ENCODE measurements around the gene HINFP.
A peak's percentile ranks its signal among the peaks of the same experiment; 100 is the strongest.

HINFP gene, protein sequence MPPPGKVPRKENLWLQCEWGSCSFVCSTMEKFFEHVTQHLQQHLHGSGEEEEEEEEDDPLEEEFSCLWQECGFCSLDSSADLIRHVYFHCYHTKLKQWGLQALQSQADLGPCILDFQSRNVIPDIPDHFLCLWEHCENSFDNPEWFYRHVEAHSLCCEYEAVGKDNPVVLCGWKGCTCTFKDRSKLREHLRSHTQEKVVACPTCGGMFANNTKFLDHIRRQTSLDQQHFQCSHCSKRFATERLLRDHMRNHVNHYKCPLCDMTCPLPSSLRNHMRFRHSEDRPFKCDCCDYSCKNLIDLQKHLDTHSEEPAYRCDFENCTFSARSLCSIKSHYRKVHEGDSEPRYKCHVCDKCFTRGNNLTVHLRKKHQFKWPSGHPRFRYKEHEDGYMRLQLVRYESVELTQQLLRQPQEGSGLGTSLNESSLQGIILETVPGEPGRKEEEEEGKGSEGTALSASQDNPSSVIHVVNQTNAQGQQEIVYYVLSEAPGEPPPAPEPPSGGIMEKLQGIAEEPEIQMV

GRCh38 chr11:119121008-119121810, at the start of gene HINFP:
HINFP (plus strand) TSS chr11:119121580; CDS start chr11:119126945, 5,365 bp downstream.
- Histone ChIP-seq H3K4me1 (ENCODE audit: control insufficient read depth, insufficient read depth, low read length) (peaks cover 11% of the 10 kb centered on the region), H3K27me3 (ENCODE audit: control insufficient read depth, insufficient read depth, low read length) (no peaks in the 10 kb centered on the region)

GRCh38 chr11:119077839-119078238, 43.5 kb upstream of the HINFP start:
- no peak overlapping the region for H3K27ac ChIP-seq (ENCODE audit: low read depth, low read length)
- no peaks in the 10 kb centered on the region for H3K27me3 ChIP-seq (ENCODE audit: control insufficient read depth, insufficient read depth, low read length)
- H3K36me3 ChIP-seq (ENCODE audit: control insufficient read depth, insufficient read depth, low read length), result peaks cover 61% of the 10 kb centered on the region
- H3K9ac ChIP-seq (ENCODE audit: low read length), result no peak overlapping the region
- no peaks in the 10 kb centered on the region for H3K4me1 ChIP-seq (ENCODE audit: control insufficient read depth, insufficient read depth, low read length)
- H3K4me3 ChIP-seq (ENCODE audit: low read length), result no peak overlapping the region

More at GRCh38 chr11:119121008-119121810, at the start of gene HINFP:
- Histone ChIP-seq H3K9ac (ENCODE audit: low read length) (peak within 1 kb of the TSS; percentile 96), H3K27ac (ENCODE audit: low read depth, low read length) (peak within 1 kb of the TSS; percentile 79), H3K4me3 (ENCODE audit: low read length) (peak within 1 kb of the TSS; percentile 100), H3K36me3 (ENCODE audit: control insufficient read depth, insufficient read depth, low read length) (peaks cover 12% of the 10 kb centered on the region)

- Histone ChIP-seq H3K4me1 (ENCODE audit: control insufficient read depth, insufficient read depth, low read length) (no peaks in the 10 kb centered on the region), H3K27ac (ENCODE audit: low read depth, low read length) (no peak overlapping the region), H3K4me3 (ENCODE audit: low read length) (no peak overlapping the region), H3K36me3 (ENCODE audit: control insufficient read depth, insufficient read depth, low read length) (peaks cover 52% of the 10 kb centered on the region), H3K27me3 (ENCODE audit: control insufficient read depth, insufficient read depth, low read length) (no peaks in the 10 kb centered on the region), H3K9ac (ENCODE audit: low read length) (no peak overlapping the region)
Measured at GRCh38 chr11:119078675-119079420, 42.5 kb upstream of the HINFP start.

- no peak overlapping the region for H3K4me3 ChIP-seq (ENCODE audit: low read length)
- no peaks in the 10 kb centered on the region for H3K27me3 ChIP-seq (ENCODE audit: control insufficient read depth, insufficient read depth, low read length)
- peaks cover 7% of the 10 kb centered on the region for H3K4me1 ChIP-seq (ENCODE audit: control insufficient read depth, insufficient read depth, low read length)
- peaks cover 46% of the 10 kb centered on the region for H3K36me3 ChIP-seq (ENCODE audit: control insufficient read depth, insufficient read depth, low read length)
- no peak overlapping the region for H3K9ac ChIP-seq (ENCODE audit: low read length)
- no peak overlapping the region for H3K27ac ChIP-seq (ENCODE audit: low read depth, low read length)
Measured at GRCh38 chr11:119081682-119082260, 39.6 kb upstream of the HINFP start.

DNA sequence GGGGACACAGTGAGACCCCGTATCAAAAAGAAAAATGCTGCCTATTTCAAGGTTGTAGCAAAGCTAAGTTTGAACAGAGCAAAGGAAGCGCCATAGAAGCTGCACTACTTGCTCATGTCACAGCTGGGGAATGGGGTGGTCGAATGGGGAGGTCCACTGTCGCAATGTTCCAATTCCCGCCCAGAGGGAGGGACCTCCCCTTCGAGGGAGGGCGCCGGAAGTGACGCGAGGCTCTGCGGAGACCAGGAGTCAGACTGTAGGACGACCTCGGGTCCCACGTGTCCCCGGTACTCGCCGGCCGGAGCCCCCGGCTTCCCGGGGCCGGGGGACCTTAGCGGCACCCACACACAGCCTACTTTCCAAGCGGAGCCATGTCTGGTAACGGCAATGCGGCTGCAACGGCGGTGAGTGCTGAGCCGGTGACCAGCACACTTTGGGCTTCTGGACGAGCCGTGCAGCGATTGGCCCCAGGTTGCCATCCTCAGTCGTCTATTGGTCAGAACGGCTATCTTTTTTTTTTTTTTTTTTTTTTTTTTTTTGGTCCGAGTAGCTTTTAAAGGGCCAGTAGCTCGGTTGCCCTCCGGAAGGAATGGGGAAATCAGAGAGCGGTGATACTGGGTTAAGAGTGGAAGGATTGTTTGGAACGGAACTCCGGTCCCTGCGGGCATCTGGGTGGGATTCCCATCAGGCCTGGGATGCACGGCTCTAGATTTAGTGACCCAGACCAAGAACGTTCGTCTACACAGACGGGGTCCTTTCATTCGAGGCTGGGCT, 36.5 kb upstream of the HINFP start, which contains the start of gene HMBS:
HMBS (plus strand) TSS at position 219 of the 774 bp plus-strand sequence; CDS start at position 372, 153 bp downstream.
- peaks cover 7% of the 10 kb centered on the region for H3K4me1 ChIP-seq (ENCODE audit: control insufficient read depth, insufficient read depth, low read length)
- H3K9ac ChIP-seq (ENCODE audit: low read length), result peak within 1 kb of the TSS; percentile 85
- peaks cover 22% of the 10 kb centered on the region for H3K36me3 ChIP-seq (ENCODE audit: control insufficient read depth, insufficient read depth, low read length)
- peak within 1 kb of the TSS; percentile 91 for H3K27ac ChIP-seq (ENCODE audit: low read depth, low read length)
- peak within 1 kb of the TSS; percentile 90 for H3K4me3 ChIP-seq (ENCODE audit: low read length)
- H3K27me3 ChIP-seq (ENCODE audit: control insufficient read depth, insufficient read depth, low read length), result no peaks in the 10 kb centered on the region

GRCh38 chr11:119085437-119085847, 35.9 kb upstream of the HINFP start:
- Histone ChIP-seq H3K9ac (ENCODE audit: low read length) (peak overlapping the region; percentile 85), H3K27me3 (ENCODE audit: control insufficient read depth, insufficient read depth, low read length) (no peaks in the 10 kb centered on the region), H3K36me3 (ENCODE audit: control insufficient read depth, insufficient read depth, low read length) (peaks cover 20% of the 10 kb centered on the region), H3K4me3 (ENCODE audit: low read length) (peak overlapping the region; percentile 90), H3K4me1 (ENCODE audit: control insufficient read depth, insufficient read depth, low read length) (peaks cover 7% of the 10 kb centered on the region), H3K27ac (ENCODE audit: low read depth, low read length) (peak overlapping the region; percentile 68)

GRCh38 chr11:119087123-119087522, 34.3 kb upstream of the HINFP start:
- H3K9ac ChIP-seq (ENCODE audit: low read length), result no peak overlapping the region
- H3K27ac ChIP-seq (ENCODE audit: low read depth, low read length), result no peak overlapping the region
- H3K36me3 ChIP-seq (ENCODE audit: control insufficient read depth, insufficient read depth, low read length), result peaks cover 9% of the 10 kb centered on the region
- H3K27me3 ChIP-seq (ENCODE audit: control insufficient read depth, insufficient read depth, low read length), result no peaks in the 10 kb centered on the region
- no peak overlapping the region for H3K4me3 ChIP-seq (ENCODE audit: low read length)
- H3K4me1 ChIP-seq (ENCODE audit: control insufficient read depth, insufficient read depth, low read length), result peaks cover 7% of the 10 kb centered on the region

GRCh38 chr11:119087747-119088241, 33.6 kb upstream of the HINFP start:
- Histone ChIP-seq H3K4me1 (ENCODE audit: control insufficient read depth, insufficient read depth, low read length) (peaks cover 10% of the 10 kb centered on the region), H3K27me3 (ENCODE audit: control insufficient read depth, insufficient read depth, low read length) (no peaks in the 10 kb centered on the region), H3K9ac (ENCODE audit: low read length) (no peak overlapping the region), H3K4me3 (ENCODE audit: low read length) (no peak overlapping the region), H3K27ac (ENCODE audit: low read depth, low read length) (no peak overlapping the region), H3K36me3 (ENCODE audit: control insufficient read depth, insufficient read depth, low read length) (peaks cover 8% of the 10 kb centered on the region)

DNA sequence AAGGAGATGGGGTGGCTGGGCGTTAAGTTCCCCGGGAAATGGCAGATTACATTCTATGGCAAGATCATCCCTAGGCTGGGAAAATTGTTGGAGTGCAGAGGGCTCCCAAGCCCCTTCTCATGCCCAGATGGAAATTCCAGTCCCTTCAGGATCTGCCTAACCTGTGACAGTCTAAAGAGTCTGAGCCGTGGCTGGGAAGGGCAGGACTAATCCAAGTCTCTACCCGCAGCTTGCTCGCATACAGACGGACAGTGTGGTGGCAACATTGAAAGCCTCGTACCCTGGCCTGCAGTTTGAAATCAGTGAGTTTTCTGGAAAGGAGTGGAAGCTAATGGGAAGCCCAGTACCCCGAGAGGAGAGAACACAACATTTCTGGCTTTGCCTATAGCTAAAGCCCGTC, 33.0 kb upstream of the HINFP start:
- H3K4me1 ChIP-seq (ENCODE audit: control insufficient read depth, insufficient read depth, low read length), result peaks cover 12% of the 10 kb centered on the region
- H3K27ac ChIP-seq (ENCODE audit: low read depth, low read length), result no peak overlapping the region
- H3K27me3 ChIP-seq (ENCODE audit: control insufficient read depth, insufficient read depth, low read length), result no peaks in the 10 kb centered on the region
- peaks cover 8% of the 10 kb centered on the region for H3K36me3 ChIP-seq (ENCODE audit: control insufficient read depth, insufficient read depth, low read length)
- H3K9ac ChIP-seq (ENCODE audit: low read length), result no peak overlapping the region
- no peak overlapping the region for H3K4me3 ChIP-seq (ENCODE audit: low read length)

- Histone ChIP-seq H3K9ac (ENCODE audit: low read length) (no peak overlapping the region), H3K4me1 (ENCODE audit: control insufficient read depth, insufficient read depth, low read length) (peaks cover 18% of the 10 kb centered on the region), H3K4me3 (ENCODE audit: low read length) (no peak overlapping the region), H3K27me3 (ENCODE audit: control insufficient read depth, insufficient read depth, low read length) (no peaks in the 10 kb centered on the region), H3K27ac (ENCODE audit: low read depth, low read length) (no peak overlapping the region), H3K36me3 (ENCODE audit: control insufficient read depth, insufficient read depth, low read length) (peaks cover 8% of the 10 kb centered on the region)
Measured at GRCh38 chr11:119089319-119089718, 32.1 kb upstream of the HINFP start.

DNA sequence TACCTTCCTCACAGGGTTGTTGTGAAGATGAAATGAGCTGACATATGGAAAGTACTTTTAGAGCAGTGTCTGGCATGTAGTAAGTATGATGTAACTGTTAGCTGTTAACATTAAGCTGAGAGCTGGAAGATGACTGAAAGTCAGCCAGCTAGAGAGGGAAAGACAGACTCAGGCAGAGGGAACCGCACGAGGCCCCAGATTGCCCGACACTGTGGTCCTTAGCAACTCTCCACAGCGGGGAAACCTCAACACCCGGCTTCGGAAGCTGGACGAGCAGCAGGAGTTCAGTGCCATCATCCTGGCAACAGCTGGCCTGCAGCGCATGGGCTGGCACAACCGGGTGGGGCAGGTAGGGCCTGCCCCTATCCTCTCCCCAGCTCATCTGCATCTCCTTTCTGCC, 30.2 kb upstream of the HINFP start:
- H3K27ac ChIP-seq (ENCODE audit: low read depth, low read length), result no peak overlapping the region
- H3K4me3 ChIP-seq (ENCODE audit: low read length), result no peak overlapping the region
- H3K27me3 ChIP-seq (ENCODE audit: control insufficient read depth, insufficient read depth, low read length), result no peaks in the 10 kb centered on the region
- no peak overlapping the region for H3K9ac ChIP-seq (ENCODE audit: low read length)
- peaks cover 8% of the 10 kb centered on the region for H3K36me3 ChIP-seq (ENCODE audit: control insufficient read depth, insufficient read depth, low read length)
- H3K4me1 ChIP-seq (ENCODE audit: control insufficient read depth, insufficient read depth, low read length), result peaks cover 14% of the 10 kb centered on the region
